NB4 (cell line): ENCODE measurements around the gene KLHL2.
"Not testable (repeated sequence)": the region's sequence is repeated elsewhere in the genome, so short reads cannot be mapped to it uniquely, and the experiment has no call there.

ENCODE experiments used
- DNase-seq: peaks from one replicate; pipeline ENCODE4 v3.0.0; 2010; ENCODE audit warnings: low read depth
- H3K4me3 ChIP-seq: one replicate; pipeline ENCODE4 v1.5.1; 2011; ENCODE audit warnings: mild to moderate bottlenecking, low read depth, low read length, moderate library complexity
- CTCF ChIP-seq: IDR thresholded peaks from one replicate; pipeline ENCODE4 v1.5.1; 2012; ENCODE audit warnings: low read depth, low read length
- MAX ChIP-seq: IDR thresholded peaks from 2 replicates; pipeline ENCODE4 v1.6.1; 2011; ENCODE audit warnings: low read depth, low read length
- MYC ChIP-seq: IDR thresholded peaks from 2 replicates; pipeline ENCODE4 v1.6.1; 2011; ENCODE audit warnings: low read depth, low read length
- POLR2A ChIP-seq: IDR thresholded peaks from 2 replicates; pipeline ENCODE4 v1.6.1; 2011; ENCODE audit warnings: mild to moderate bottlenecking; ENCODE audit not compliant: insufficient read length; ENCODE audit errors: extremely low read depth

Gene KLHL2

GRCh38 chr4:165330666-165331065, 123.3 kb downstream of the KLHL2 start:
- no peak for TF ChIP-seq POLR2A
- no peak for TF ChIP-seq MAX
- TF ChIP-seq CTCF: no peak
- no peak for TF ChIP-seq MYC
- no peak for DNase-seq
- peak overlapping the region; percentile 96 for H3K4me3 ChIP-seq

GRCh38 chr4:165331359-165331758, 124.0 kb downstream of the KLHL2 start:
- TF ChIP-seq MYC (no peak), MAX (no peak), POLR2A (no peak), CTCF (no peak)
- no peak for DNase-seq
- H3K4me3 ChIP-seq: peak overlapping the region; percentile 96

- DNase-seq: no peak
- TF ChIP-seq POLR2A: no peak
- H3K4me3 ChIP-seq: peak overlapping the region; percentile 96
Measured at GRCh38 chr4:165331823-165332222, 124.5 kb downstream of the KLHL2 start.

GRCh38 chr4:165332502-165332901, 125.1 kb downstream of the KLHL2 start:
- no peak for TF ChIP-seq MAX
- no peak for TF ChIP-seq POLR2A
- no peak for TF ChIP-seq MYC
- TF ChIP-seq CTCF: no peak

GRCh38 chr4:165335163-165335703, 127.9 kb downstream of the KLHL2 start:
- TF ChIP-seq MAX (no peak), MYC (no peak), POLR2A (no peak), CTCF (no peak)
- no peak overlapping the region for H3K4me3 ChIP-seq

More at GRCh38 chr4:165332502-165332901, 125.1 kb downstream of the KLHL2 start:
- peak overlapping the region; percentile 96 for H3K4me3 ChIP-seq
- no peak for DNase-seq

GRCh38 chr4:165336743-165337142, 129.4 kb downstream of the KLHL2 start:
- no peak for DNase-seq
- TF ChIP-seq CTCF (no peak), MAX (no peak), POLR2A (no peak), MYC (no peak)
- no peak overlapping the region for H3K4me3 ChIP-seq

More at GRCh38 chr4:165335163-165335703, 127.9 kb downstream of the KLHL2 start:
- no peak for DNase-seq

- not testable (repeated sequence) for DNase-seq, H3K4me3 ChIP-seq
Measured at GRCh38 chr4:165342340-165342739, 135.0 kb downstream of the KLHL2 start.
